ENCODE measurements around the gene ALDOB. TPM values are rescaled to one million over a fixed set of nuclear protein-coding genes. Genes with fewer than 3 reads are reported as not detected.
"Not testable (repeated sequence)": the region's sequence is repeated elsewhere in the genome, so short reads cannot be mapped to it uniquely, and the experiment has no call there.

ALDOB gene
- total RNA-seq, 2 experiments from 2014 or later: not detected

DNA sequence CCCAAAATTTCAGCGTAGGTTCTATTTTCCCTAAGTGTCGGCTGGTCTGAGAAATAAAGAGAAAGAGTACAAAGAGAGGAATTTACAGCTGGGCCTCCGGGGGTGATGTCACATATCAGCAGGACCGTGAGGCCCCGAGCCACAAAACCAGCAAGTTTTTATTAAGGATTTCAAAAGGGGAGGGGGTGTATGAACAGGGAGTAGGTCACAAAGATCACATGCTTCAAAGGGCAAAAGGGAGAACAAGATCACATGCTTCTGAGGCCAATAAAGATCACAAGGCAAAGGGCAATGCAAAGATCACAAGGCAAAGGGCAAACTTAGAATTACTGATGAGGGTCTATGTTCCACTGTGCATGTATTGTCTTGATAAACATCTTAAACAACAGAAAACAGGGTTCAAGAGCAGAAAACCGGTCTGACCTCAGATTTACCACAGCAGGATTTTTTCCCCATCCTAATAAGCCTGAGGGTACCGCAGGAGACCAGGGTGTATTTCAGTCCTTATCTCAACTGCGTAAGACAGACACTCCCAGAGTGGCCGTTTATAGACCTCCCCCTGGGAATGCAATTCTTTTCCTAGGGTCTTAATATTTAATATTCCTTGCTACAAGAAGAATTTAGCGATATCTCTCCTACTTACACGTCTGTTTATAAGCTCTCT is 50.6 kb downstream of the ALDOB start, which contains the start of gene BAAT:
Gene BAAT, minus strand, starts transcription at position 134 of the 664 bp plus-strand sequence. CDS start 13,602 bp downstream, outside the sequence.
- peaks cover 27% of the 10 kb centered on the region for H3K36me3 Mint-ChIP-seq (ENCODE audit: low read depth)
- POLR2A ChIA-PET, DNase-seq, H3K27ac Mint-ChIP-seq, H3K4me1 Mint-ChIP-seq, CTCF ChIA-PET, H3K4me3 Mint-ChIP-seq, H3K27me3 Mint-ChIP-seq: not testable (repeated sequence)
- H3K9me3 Mint-ChIP-seq: peaks cover 12% of the 10 kb centered on the region

DNA sequence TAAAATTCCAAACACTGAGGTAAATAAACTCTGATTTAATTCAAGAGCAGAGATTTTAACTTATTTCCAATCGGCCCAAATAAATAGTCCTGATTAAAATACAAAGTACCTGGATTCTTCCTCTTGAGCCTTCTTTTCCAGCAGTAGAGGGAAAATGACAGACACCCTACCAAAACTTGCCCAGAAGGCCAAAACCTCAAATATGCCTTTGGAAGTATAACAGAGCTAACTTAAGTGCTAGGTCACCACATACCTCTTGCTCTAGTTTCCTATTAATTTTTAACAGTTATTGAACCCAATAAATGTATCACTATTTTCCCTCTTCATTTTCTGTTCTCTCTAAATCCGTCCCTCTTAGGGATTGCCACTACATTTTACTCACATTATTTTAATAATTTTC is 52.2 kb downstream of the ALDOB start:
- ChIA-PET POLR2A (no interaction called here), CTCF (no interaction called here)
- Mint-ChIP-seq H3K4me1 (peaks cover 4% of the 10 kb centered on the region), H3K4me3 (no peak overlapping the region), H3K27me3 (peaks cover 6% of the 10 kb centered on the region), H3K36me3 (ENCODE audit: low read depth) (peaks cover 21% of the 10 kb centered on the region), H3K9me3 (peaks cover 14% of the 10 kb centered on the region), H3K27ac (no peak overlapping the region)
- no peak for DNase-seq

DNA sequence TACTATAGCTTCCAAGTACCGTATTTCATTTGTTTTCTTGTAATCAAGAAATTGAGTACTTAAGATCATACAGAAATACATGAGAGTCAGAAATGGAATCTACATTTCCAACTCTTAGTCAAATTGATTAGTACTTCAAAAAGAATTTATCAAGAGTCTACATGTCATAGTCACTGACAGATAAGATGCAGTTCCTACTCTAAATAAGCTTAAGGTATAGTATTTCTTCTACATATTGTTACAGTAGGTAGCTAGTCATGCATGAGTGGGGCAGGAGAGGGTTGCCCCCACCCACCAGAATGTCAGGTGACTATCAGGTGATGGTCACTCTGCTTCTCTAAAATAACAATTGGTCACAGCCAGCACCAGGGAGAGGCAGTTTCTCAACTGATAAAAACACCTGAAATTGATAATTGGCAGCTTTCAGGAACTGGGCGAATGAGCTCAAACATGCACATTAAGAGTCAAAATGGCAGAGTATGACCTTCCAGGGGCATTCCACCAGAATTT is 53.7 kb downstream of the ALDOB start:
- DNase-seq: no peak
- no peak overlapping the region for H3K4me3 Mint-ChIP-seq
- POLR2A ChIA-PET: no interaction called here
- peaks cover 14% of the 10 kb centered on the region for H3K36me3 Mint-ChIP-seq (ENCODE audit: low read depth)
- peaks cover 8% of the 10 kb centered on the region for H3K27me3 Mint-ChIP-seq
- peaks cover 14% of the 10 kb centered on the region for H3K9me3 Mint-ChIP-seq
- CTCF ChIA-PET: interaction anchor here (1.5 kb wide), 1 partner anchor 12 kb away, joined by 3 read pairs; no protein-coding TSS in a partner anchor
- no peaks in the 10 kb centered on the region for H3K4me1 Mint-ChIP-seq
- no peak overlapping the region for H3K27ac Mint-ChIP-seq

DNA sequence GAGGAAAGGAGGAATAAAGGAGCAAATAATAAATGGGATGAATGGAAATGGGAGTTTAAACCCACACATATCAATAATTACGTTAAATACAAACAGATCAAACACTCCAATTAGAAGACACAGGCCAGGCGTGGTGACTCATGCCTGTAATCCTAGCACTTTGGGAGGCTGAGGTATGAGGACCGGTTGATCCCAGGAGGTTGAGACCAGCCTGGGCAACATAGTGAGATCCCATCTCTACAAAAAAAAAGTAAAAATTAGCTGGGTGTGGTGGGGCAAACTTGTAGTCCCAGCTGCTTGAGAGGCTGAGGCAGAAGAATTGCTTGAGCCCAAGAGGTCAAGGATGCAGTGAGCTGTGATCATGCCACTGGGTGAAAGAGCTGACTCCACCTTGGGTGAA is 54.5 kb downstream of the ALDOB start:
- CTCF ChIA-PET: interaction anchor here (1.5 kb wide), 1 partner anchor 11 kb away, joined by 3 read pairs; no protein-coding TSS in a partner anchor
- POLR2A ChIA-PET: no interaction called here
- DNase-seq: no peak
- Mint-ChIP-seq H3K4me3 (no peak overlapping the region), H3K4me1 (no peaks in the 10 kb centered on the region), H3K36me3 (ENCODE audit: low read depth) (peaks cover 12% of the 10 kb centered on the region), H3K27me3 (peaks cover 8% of the 10 kb centered on the region), H3K9me3 (peaks cover 13% of the 10 kb centered on the region), H3K27ac (no peak overlapping the region)

DNA sequence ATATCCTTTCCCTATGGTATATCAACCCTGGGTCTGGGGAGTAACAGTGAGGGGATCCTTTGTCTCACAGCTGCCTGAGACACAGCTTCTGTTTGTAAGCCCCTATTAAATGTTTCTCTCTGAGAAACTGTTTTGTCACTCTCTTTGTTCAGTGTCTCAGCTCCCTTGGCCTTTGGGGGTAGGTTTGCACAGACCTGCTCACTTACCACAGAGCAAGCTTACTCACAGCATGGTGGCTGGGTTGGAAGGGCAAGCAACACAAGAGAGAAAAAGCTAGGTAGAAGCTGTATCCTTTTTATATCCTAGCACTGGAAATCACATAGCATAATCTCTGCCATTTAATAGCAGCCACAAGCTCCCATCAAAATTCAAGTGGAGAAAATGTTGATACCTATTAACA is 55.3 kb downstream of the ALDOB start:
- ChIA-PET CTCF (no interaction called here), POLR2A (no interaction called here)
- H3K9me3 Mint-ChIP-seq: peaks cover 8% of the 10 kb centered on the region
- H3K4me1 Mint-ChIP-seq: no peaks in the 10 kb centered on the region
- H3K36me3 Mint-ChIP-seq (ENCODE audit: low read depth): peaks cover 7% of the 10 kb centered on the region
- peaks cover 8% of the 10 kb centered on the region for H3K27me3 Mint-ChIP-seq
- H3K4me3 Mint-ChIP-seq: no peak overlapping the region
- H3K27ac Mint-ChIP-seq: no peak overlapping the region
- no peak for DNase-seq

DNA sequence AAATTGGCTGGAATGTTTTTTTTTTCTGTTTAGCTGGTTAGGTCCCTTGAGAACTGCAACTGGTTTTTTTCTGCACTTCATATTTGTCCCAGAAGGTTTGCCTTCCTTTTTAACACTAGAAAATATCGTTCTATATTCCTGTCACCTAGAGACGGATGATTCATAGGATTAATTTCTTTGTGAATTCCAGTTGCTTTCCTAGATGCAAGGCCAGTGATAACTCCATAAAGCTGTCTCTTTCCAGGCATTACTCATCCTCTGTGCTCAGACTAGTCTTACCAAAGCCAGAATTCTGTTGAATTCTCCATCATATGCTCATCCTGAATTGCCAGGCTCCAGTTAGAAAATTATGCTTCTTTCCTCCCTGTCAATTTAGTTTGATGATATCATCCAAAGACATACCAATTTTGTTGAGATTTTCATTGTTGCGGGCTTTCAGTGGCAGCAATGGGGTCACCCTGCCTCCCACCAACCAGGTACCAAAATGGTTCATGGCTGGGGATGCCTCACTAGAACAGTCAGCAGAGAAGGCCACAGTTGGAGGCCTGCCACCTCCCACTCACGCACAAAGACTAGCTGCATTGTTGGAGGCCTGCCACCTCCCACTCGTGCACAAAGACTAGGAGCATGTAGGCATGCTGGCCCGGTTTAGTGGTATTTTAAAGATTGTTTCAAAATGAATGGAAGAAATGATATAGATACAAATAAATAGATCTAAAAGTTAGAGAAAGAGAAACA is 59.3 kb downstream of the ALDOB start:
- POLR2A ChIA-PET: no interaction called here
- CTCF ChIA-PET: no interaction called here
- Mint-ChIP-seq H3K27me3 (peaks cover 8% of the 10 kb centered on the region), H3K36me3 (ENCODE audit: low read depth) (no peaks in the 10 kb centered on the region), H3K27ac (no peak overlapping the region), H3K4me3 (no peak overlapping the region), H3K9me3 (peaks cover 2% of the 10 kb centered on the region), H3K4me1 (no peaks in the 10 kb centered on the region)
- no peak for DNase-seq

DNA sequence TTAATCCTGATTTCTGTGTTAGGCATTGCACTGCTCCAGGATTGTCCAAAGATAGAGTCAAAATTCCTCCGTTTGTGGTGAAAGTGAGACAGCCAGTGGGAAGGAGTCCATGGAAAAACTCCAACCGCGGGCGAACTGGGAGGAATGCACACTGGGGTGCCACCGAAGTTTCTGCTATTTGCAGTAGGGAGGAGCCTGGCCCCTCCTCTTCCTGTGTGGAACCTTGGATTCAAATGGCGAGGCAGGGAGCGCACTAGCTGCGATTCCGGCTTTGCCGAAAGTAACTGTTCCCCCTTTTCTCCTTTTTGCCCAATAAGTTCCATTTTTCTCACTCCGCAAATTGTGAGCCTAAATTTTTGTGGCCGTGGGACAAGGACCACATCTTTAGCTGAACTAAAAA is 60.0 kb downstream of the ALDOB start:
- Mint-ChIP-seq H3K4me1 (no peaks in the 10 kb centered on the region), H3K27me3 (peaks cover 8% of the 10 kb centered on the region), H3K4me3 (no peak overlapping the region)

DNA sequence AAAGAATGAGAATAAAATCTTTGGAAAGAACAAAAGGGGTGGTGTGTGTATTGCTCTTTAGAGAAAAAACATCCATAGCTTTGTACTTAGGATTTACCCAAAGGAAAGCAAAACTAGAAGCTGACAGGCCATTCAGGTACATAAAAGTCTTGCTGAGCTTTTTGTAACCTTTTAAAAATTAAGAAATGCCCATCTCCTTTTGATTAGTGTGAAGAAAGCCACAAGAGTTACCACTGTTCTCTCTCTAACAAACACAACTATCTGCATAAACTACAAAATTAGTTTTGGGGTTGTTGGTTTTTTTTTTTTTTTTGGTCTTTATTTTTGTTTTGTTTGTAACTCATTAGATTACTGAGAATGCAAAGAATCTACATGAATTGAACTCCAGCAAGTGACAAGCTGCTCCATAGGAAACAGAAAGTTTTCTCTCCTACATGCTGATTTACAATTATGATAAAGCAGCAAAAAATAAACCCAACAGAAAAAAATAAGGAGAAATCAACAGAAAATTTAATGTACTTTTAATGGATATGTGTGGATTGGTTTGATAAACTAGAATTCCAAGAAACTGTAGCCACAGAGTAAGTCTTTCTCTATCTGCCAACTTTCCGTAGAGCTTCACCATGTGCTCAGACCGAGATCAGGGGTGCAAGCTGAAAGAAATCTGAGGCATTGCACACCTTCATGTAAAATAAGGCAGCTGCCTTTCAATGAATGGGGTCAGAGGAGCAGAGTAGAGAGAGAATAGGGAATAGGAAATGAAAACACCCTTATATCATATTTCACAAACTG is 63.1 kb downstream of the ALDOB start:
- no peak for DNase-seq
- ChIA-PET POLR2A (interaction anchor here (0.6 kb wide), 1 partner anchor 190 kb away, joined by 11 read pairs; no protein-coding TSS in a partner anchor), CTCF (no interaction called here)
- Mint-ChIP-seq H3K4me1 (no peaks in the 10 kb centered on the region), H3K36me3 (ENCODE audit: low read depth) (no peaks in the 10 kb centered on the region), H3K9me3 (no peaks in the 10 kb centered on the region), H3K4me3 (no peak overlapping the region), H3K27me3 (no peaks in the 10 kb centered on the region), H3K27ac (no peak overlapping the region)

More for the DNA sequence above, 60.0 kb downstream of the ALDOB start:
- DNase-seq: no peak
- CTCF ChIA-PET: no interaction called here
- H3K9me3 Mint-ChIP-seq: peaks cover 2% of the 10 kb centered on the region
- H3K36me3 Mint-ChIP-seq (ENCODE audit: low read depth): no peaks in the 10 kb centered on the region
- H3K27ac Mint-ChIP-seq: no peak overlapping the region
- POLR2A ChIA-PET: no interaction called here

DNA sequence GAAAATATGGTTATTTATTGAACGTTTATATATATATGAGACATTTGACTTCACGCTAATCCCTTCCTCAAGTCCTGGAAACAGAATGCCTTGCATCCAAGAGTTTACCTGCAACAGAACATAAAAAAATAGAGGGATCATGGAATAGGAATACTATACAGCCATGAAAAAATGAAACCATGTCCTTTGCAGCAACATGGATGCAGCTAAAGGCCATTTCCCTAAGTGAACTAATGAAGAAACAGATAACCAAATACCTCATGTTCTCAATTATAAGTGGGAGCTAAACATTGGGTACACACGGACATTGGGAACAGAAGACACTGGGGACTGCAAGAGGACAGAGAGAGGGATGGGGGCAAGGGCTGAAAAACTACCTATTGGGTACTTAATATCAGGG is 63.8 kb downstream of the ALDOB start:
- ChIA-PET POLR2A (interaction anchor here (0.6 kb wide), 1 partner anchor 189 kb away, joined by 11 read pairs; no protein-coding TSS in a partner anchor), CTCF (no interaction called here)
- Mint-ChIP-seq H3K27me3 (no peaks in the 10 kb centered on the region), H3K36me3 (ENCODE audit: low read depth) (no peaks in the 10 kb centered on the region), H3K4me3 (no peak overlapping the region), H3K4me1 (no peaks in the 10 kb centered on the region), H3K27ac (no peak overlapping the region), H3K9me3 (no peaks in the 10 kb centered on the region)
- no peak for DNase-seq

Other genes starting within 250 kb of the ALDOB start
- under 1 TPM in 1 of 2 experiments, not detected in 1; 0.07 TPM for gene BAAT, start 50.8 kb downstream of the ALDOB start, total RNA-seq
- gene MRPL50, start 37.2 kb downstream of the ALDOB start, total RNA-seq: 10 to 100 TPM; 10.2 to 11.7 TPM
- gene ZNF189, start 36.9 kb downstream of the ALDOB start, total RNA-seq: 10 to 100 TPM; 11.4 to 12.9 TPM
- 10 to 100 TPM; 49.4 to 52.4 TPM for gene RNF20, start 98.1 kb upstream of the ALDOB start, total RNA-seq
- not detected for gene PPP3R2, start 159.2 kb upstream of the ALDOB start, total RNA-seq